ENCODE results near the gene NR1H2.

- TF ChIP-seq CTCF (conservative IDR thresholded peaks at IDR 0.05; ENCODE audit: low read depth in 2 of 2) (no peak), EZH2phosphoT487 (IDR thresholded peaks at IDR 0.05; ENCODE audit: unreplicated experiment) (no peak), NANOG (IDR thresholded peaks at IDR 0.05; ENCODE audit: borderline replicate concordance) (no peak), EZH2 (IDR thresholded peaks at IDR 0.05; ENCODE audit: low read depth, unreplicated experiment) (no peak), CREB1 (CRISPR knock-in tag; IDR thresholded peaks at IDR 0.05; ENCODE audit: low read depth) (no peak)
Measured at GRCh38 chr19:50419022-50419579, 42.8 kb downstream of the NR1H2 start.

All from GM23338 (cell line).